GM23338 (cell line): ENCODE measurements around the gene DMRTB1.

Source experiments
- CREB1 ChIP-seq: fragments of 250-450 bp; sonication (Bioruptor Pico); IDR thresholded peaks from 2 replicates; pipeline ENCODE4 v1.5.0; 2020; ENCODE audit warnings: low read depth, mild to moderate bottlenecking, moderate library complexity
- EZH2 ChIP-seq: fragments of 200-600 bp; sonication (generic); IDR thresholded peaks from one replicate; pipeline ENCODE4 v1.8.0; 2017; ENCODE audit warnings: antibody characterized with exemption, mild to moderate bottlenecking, low read depth; ENCODE audit not compliant: unreplicated experiment
- EZH2phosphoT487 ChIP-seq: fragments of 200-600 bp; sonication (generic); IDR thresholded peaks from one replicate; pipeline ENCODE4 v1.8.1; 2018; ENCODE audit warnings: antibody characterized with exemption; ENCODE audit not compliant: unreplicated experiment
- NANOG ChIP-seq: IDR thresholded peaks from 2 replicates; pipeline ENCODE4 v1.6.1; 2016; ENCODE audit warnings: antibody characterized with exemption, borderline replicate concordance
- TF ChIP-seq, protein P1 (sequence below), 2 experiments: fragments of 200-600 bp in 1 of 2; sonication (generic) in 1 of 2; conservative IDR thresholded peaks; 2 replicates each; pipeline versions ENCODE4 v1.5.1 to v1.6.1; 2016 to 2017; ENCODE audit warnings: antibody characterized with exemption in 2 of 2, low read depth in 2 of 2, mild to moderate bottlenecking in 2 of 2, moderate library complexity in 1 of 2
- TF ChIP-seq, protein P2 (sequence below): IDR thresholded peaks from one replicate; pipeline ENCODE4 v1.6.1; 2018; ENCODE audit warnings: antibody characterized with exemption; ENCODE audit not compliant: unreplicated experiment

DNA sequence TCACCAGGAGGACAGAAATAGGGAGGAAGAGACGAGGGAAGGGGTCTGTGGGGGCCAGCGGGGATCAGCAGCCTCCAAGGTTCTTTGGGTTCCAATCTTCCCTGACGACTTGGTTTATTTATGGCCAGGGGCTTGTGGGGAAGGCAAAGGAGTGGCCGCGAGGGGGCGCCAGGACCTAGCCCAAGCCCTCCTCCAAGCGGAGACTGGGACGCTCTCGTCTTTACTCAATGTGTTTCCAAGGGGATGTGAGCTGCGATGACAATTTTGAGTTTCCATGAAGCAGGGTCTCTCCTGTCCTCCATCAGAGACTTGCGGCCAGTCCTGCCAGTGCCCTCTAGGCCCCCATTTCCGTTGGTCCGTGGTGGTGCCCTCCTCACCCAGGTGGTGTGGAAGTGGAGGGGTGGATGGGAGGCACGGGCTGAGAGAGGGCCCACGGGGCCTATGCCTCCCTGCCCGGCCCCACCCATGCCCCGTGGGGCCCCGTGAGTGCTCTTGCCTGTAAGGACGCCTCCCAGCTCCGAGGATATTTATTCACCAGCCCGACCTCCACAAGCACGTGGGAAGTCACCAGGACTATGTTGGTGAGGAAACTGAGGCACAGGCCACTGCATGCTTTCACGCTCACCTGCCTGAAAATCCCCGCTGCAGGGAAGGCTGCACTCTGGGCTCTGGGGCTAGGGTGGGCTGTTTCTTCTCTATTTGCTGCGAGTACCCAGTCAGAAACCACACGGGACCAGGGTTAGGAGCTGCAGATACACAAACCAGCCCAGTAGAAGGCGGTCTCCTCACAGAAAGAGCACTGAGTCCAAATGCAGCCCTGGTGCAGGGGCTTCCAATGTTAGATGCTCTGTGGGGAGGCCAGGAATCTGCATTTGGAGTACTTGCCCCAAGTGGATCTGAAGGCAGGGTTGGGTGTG lies 26.5 kb downstream of the DMRTB1 start:
- TF ChIP-seq, protein P1, sequence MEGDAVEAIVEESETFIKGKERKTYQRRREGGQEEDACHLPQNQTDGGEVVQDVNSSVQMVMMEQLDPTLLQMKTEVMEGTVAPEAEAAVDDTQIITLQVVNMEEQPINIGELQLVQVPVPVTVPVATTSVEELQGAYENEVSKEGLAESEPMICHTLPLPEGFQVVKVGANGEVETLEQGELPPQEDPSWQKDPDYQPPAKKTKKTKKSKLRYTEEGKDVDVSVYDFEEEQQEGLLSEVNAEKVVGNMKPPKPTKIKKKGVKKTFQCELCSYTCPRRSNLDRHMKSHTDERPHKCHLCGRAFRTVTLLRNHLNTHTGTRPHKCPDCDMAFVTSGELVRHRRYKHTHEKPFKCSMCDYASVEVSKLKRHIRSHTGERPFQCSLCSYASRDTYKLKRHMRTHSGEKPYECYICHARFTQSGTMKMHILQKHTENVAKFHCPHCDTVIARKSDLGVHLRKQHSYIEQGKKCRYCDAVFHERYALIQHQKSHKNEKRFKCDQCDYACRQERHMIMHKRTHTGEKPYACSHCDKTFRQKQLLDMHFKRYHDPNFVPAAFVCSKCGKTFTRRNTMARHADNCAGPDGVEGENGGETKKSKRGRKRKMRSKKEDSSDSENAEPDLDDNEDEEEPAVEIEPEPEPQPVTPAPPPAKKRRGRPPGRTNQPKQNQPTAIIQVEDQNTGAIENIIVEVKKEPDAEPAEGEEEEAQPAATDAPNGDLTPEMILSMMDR (conservative IDR thresholded peaks at IDR 0.05; ENCODE audit: low read depth in 2 of 2), result peak; percentile 91 to 97
- TF ChIP-seq EZH2 (no peak), EZH2phosphoT487 (no peak), CREB1 (CRISPR knock-in tag) (no peak), NANOG (no peak)
- TF ChIP-seq, protein P2, sequence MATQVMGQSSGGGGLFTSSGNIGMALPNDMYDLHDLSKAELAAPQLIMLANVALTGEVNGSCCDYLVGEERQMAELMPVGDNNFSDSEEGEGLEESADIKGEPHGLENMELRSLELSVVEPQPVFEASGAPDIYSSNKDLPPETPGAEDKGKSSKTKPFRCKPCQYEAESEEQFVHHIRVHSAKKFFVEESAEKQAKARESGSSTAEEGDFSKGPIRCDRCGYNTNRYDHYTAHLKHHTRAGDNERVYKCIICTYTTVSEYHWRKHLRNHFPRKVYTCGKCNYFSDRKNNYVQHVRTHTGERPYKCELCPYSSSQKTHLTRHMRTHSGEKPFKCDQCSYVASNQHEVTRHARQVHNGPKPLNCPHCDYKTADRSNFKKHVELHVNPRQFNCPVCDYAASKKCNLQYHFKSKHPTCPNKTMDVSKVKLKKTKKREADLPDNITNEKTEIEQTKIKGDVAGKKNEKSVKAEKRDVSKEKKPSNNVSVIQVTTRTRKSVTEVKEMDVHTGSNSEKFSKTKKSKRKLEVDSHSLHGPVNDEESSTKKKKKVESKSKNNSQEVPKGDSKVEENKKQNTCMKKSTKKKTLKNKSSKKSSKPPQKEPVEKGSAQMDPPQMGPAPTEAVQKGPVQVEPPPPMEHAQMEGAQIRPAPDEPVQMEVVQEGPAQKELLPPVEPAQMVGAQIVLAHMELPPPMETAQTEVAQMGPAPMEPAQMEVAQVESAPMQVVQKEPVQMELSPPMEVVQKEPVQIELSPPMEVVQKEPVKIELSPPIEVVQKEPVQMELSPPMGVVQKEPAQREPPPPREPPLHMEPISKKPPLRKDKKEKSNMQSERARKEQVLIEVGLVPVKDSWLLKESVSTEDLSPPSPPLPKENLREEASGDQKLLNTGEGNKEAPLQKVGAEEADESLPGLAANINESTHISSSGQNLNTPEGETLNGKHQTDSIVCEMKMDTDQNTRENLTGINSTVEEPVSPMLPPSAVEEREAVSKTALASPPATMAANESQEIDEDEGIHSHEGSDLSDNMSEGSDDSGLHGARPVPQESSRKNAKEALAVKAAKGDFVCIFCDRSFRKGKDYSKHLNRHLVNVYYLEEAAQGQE, result no peak
